GM12891 (cell line): ENCODE data around the gene GGT1.
"Not testable (repeated sequence)": the region's sequence is repeated elsewhere in the genome, so short reads cannot be mapped to it uniquely, and the experiment has no call there.

Experiments used
- POLR2A ChIP-seq: IDR thresholded peaks from 2 replicates; pipeline ENCODE4 v1.6.1; 2011; ENCODE audit warnings: low read depth, low read length, control low read depth
- POLR2AphosphoS5 ChIP-seq: IDR thresholded peaks from 2 replicates; pipeline ENCODE4 v1.6.1; 2011; ENCODE audit warnings: low read depth, low read length, control low read depth

- TF ChIP-seq POLR2AphosphoS5, POLR2A: not testable (repeated sequence)
Observed at GRCh38 chr22:24621244-24621643, 18.3 kb downstream of the GGT1 start.
